Neural crest cell (in vitro differentiated cells): Measurements from ENCODE around the gene HPN. TPM values are rescaled to one million over a fixed set of nuclear protein-coding genes. Genes with fewer than 3 reads are reported as not detected.

ENCODE experiments used
- DNase-seq: peaks from one replicate; pipeline ENCODE4 v3.0.0; 2021; ENCODE audit warnings: low read depth, mixed read lengths, low spot score
- H3K27ac Mint-ChIP-seq: one replicate; pipeline ENCODE4 v1.8.0; 2021; ENCODE audit warnings: mild to moderate bottlenecking, mixed read lengths; ENCODE audit not compliant: unreplicated experiment
- H3K27me3 Mint-ChIP-seq: 2 replicates; pipeline ENCODE4 v1.8.0; 2021; ENCODE audit warnings: low read depth, mild to moderate bottlenecking, mixed read lengths
- H3K36me3 Mint-ChIP-seq: 2 replicates; pipeline ENCODE4 v1.8.0; 2021; ENCODE audit warnings: low read depth, mild to moderate bottlenecking, mixed read lengths
- H3K4me1 Mint-ChIP-seq: 2 replicates; pipeline ENCODE4 v1.8.0; 2021; ENCODE audit warnings: mixed read lengths
- H3K4me3 Mint-ChIP-seq: one replicate; pipeline ENCODE4 v1.8.0; 2021; ENCODE audit warnings: mild to moderate bottlenecking, mixed read lengths
- H3K9me3 Mint-ChIP-seq: 2 replicates; pipeline ENCODE4 v1.8.0; 2021; ENCODE audit warnings: mixed read lengths
- total RNA-seq: library from RNA; stranded (reverse); gene quantifications from 2 replicates; pipeline ENCODE4 v1.2.1, GENCODE V29; 2021
- TF ChIP-seq, protein P1 (sequence below): fragments of 200-600 bp; sonication (generic); conservative IDR thresholded peaks from 2 replicates; pipeline ENCODE4 v1.5.0; 2021; ENCODE audit warnings: antibody characterized with exemption, mild to moderate bottlenecking

HPN gene
- total RNA-seq, 1 donor from 2014 or later, result 0.26 TPM

DNA sequence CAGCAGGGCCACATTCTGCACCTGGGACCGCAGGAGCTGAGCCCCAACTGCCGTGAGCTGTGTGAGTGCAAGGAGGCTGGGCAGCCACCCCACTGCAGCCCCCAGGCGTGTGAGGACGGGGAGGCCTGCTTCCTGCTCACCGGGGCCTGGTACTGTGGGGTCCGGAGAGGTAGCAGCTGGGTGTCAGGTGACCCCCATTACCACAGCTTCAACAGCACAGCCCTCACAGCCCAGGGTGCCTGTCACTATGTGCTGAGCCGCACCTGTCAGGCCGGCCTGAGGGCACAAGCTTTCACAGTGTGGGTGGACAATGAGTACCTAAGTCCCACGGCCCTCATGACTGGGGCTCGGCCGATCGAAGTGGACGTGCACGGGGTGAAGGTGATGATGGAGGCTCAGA lies 38.3 kb downstream of the HPN start:
- Mint-ChIP-seq H3K9me3 (no peaks in the 10 kb centered on the region), H3K27ac (peak overlapping the region; percentile 43), H3K27me3 (no peaks in the 10 kb centered on the region), H3K36me3 (no peaks in the 10 kb centered on the region), H3K4me1 (peaks cover 18% of the 10 kb centered on the region), H3K4me3 (no peak overlapping the region)
- DNase-seq, result no peak
- TF ChIP-seq, protein P1, sequence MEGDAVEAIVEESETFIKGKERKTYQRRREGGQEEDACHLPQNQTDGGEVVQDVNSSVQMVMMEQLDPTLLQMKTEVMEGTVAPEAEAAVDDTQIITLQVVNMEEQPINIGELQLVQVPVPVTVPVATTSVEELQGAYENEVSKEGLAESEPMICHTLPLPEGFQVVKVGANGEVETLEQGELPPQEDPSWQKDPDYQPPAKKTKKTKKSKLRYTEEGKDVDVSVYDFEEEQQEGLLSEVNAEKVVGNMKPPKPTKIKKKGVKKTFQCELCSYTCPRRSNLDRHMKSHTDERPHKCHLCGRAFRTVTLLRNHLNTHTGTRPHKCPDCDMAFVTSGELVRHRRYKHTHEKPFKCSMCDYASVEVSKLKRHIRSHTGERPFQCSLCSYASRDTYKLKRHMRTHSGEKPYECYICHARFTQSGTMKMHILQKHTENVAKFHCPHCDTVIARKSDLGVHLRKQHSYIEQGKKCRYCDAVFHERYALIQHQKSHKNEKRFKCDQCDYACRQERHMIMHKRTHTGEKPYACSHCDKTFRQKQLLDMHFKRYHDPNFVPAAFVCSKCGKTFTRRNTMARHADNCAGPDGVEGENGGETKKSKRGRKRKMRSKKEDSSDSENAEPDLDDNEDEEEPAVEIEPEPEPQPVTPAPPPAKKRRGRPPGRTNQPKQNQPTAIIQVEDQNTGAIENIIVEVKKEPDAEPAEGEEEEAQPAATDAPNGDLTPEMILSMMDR, result no peak

- H3K4me3 Mint-ChIP-seq, result no peak overlapping the region
- no peak overlapping the region for H3K27ac Mint-ChIP-seq
- H3K9me3 Mint-ChIP-seq, result no peaks in the 10 kb centered on the region
- DNase-seq, result no peak
- peaks cover 21% of the 10 kb centered on the region for H3K4me1 Mint-ChIP-seq
- no peaks in the 10 kb centered on the region for H3K27me3 Mint-ChIP-seq
- H3K36me3 Mint-ChIP-seq, result no peaks in the 10 kb centered on the region
- TF ChIP-seq, protein P1, result no peak
These were observed 39.2 kb downstream of the HPN start for GRCh38 chr19:35080613-35081170.

DNA sequence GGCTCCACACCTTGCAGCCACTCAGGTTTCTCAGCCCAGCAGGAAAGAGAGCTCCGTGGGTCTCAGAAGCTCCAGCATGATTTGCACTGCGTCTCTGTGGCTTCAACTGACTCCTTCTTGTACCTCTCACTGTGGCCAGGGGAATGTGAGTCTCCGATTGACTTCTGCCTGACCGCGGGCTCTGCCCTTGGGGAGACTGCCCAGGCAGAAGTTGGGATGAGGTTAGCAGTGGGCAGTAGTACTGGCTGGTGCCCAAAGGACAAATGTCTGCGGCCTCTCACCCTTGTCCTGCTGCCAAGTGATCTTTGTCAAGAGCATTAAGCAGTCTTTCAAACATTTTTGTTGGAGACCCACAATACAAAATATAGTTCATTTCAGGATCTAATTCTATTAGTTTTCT lies 39.7 kb downstream of the HPN start:
- Mint-ChIP-seq H3K27ac (peak overlapping the region; percentile 93), H3K27me3 (no peaks in the 10 kb centered on the region)

DNA sequence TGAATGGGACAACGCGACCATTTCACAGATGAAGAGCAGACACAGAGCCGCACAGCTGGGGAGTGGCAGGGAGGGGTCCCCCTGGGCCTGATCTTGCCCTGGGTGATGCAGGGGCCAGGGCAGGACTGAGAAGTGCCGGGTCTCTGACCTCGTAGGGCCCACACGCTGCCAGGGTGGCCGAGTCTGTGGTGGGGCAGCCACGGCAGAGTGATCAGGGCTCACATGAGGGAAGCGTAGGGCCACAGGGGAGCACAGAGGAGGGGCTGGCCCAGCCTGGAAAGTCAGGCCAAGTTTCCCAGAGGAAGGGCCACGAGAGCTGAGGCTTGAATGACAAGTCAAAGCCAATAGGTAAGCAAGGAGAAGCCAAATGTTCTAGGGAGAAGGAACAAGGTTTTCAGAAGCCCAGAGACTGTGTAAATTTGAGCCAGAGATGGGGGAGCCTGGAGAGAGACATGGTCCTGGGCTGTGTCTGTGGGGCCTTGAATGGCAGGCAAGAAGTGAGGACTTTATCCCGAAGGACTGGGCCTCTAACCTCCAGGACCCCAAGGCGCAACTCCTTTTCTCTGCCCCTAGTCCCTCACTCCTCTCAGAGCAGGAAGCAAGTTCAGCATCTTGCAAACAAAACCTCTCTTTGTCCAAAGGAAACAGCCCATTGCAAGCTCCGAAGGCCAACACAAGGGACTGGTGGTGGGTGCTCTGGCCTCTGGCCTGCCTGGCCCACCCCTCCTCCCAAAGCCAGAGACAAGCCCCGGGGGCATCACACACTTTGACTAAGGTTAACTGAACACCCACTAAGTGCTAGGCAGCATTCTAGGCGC lies 42.4 kb downstream of the HPN start:
- H3K4me3 Mint-ChIP-seq, result peak overlapping the region; percentile 18
- H3K4me1 Mint-ChIP-seq, result peaks cover 28% of the 10 kb centered on the region
- H3K27ac Mint-ChIP-seq, result peak overlapping the region; percentile 93
- H3K27me3 Mint-ChIP-seq, result no peaks in the 10 kb centered on the region
- no peak for DNase-seq
- H3K9me3 Mint-ChIP-seq, result no peaks in the 10 kb centered on the region
- H3K36me3 Mint-ChIP-seq, result no peaks in the 10 kb centered on the region
- TF ChIP-seq, protein P1, result no peak

More for the DNA sequence above, 39.7 kb downstream of the HPN start:
- no peaks in the 10 kb centered on the region for H3K9me3 Mint-ChIP-seq
- no peaks in the 10 kb centered on the region for H3K36me3 Mint-ChIP-seq
- H3K4me3 Mint-ChIP-seq, result no peak overlapping the region
- DNase-seq, result no peak
- H3K4me1 Mint-ChIP-seq, result peaks cover 26% of the 10 kb centered on the region
- TF ChIP-seq, protein P1, result no peak

GRCh38 chr19:35084509-35084762 lies 42.9 kb downstream of the HPN start:
- TF ChIP-seq, protein P1, result no peak
- Mint-ChIP-seq H3K4me3 (peak overlapping the region; percentile 18), H3K36me3 (no peaks in the 10 kb centered on the region)

More at GRCh38 chr19:35084509-35084762, 42.9 kb downstream of the HPN start:
- no peak for DNase-seq
- H3K9me3 Mint-ChIP-seq, result no peaks in the 10 kb centered on the region
- H3K27ac Mint-ChIP-seq, result peak overlapping the region; percentile 78
- no peaks in the 10 kb centered on the region for H3K27me3 Mint-ChIP-seq
- peaks cover 28% of the 10 kb centered on the region for H3K4me1 Mint-ChIP-seq
